Measurements from ENCODE around the gene ARCN1. TPM values are rescaled to one million over a fixed set of nuclear protein-coding genes. Genes with fewer than 3 reads are reported as not detected.

ARCN1 gene
- total RNA-seq, 4 donors from 2014 or later, result 89.7 to 135 (median 117) TPM

DNA sequence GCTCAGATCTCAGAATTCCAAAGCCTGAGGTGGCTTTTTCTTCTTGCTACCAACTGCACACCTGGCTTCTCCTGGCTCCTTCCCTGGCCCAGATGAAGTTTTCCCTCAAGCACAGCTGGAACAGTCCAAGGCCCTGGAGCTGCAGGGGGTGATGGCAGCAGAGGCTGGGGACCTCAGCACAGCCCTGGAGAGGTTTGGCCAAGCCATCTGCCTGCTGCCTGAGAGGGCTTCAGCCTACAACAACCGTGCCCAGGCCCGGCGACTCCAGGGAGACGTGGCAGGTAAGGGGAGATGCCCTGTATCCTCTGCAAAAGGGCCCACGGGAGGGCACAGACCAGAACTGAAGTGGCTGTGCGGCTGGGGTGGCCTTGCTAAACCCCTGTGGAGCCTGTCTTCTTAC is 43.7 kb upstream of the ARCN1 start:
- ATAC-seq (ENCODE audit: low FRiP score), result no peak
- TF ChIP-seq, protein P1, sequence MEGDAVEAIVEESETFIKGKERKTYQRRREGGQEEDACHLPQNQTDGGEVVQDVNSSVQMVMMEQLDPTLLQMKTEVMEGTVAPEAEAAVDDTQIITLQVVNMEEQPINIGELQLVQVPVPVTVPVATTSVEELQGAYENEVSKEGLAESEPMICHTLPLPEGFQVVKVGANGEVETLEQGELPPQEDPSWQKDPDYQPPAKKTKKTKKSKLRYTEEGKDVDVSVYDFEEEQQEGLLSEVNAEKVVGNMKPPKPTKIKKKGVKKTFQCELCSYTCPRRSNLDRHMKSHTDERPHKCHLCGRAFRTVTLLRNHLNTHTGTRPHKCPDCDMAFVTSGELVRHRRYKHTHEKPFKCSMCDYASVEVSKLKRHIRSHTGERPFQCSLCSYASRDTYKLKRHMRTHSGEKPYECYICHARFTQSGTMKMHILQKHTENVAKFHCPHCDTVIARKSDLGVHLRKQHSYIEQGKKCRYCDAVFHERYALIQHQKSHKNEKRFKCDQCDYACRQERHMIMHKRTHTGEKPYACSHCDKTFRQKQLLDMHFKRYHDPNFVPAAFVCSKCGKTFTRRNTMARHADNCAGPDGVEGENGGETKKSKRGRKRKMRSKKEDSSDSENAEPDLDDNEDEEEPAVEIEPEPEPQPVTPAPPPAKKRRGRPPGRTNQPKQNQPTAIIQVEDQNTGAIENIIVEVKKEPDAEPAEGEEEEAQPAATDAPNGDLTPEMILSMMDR (IDR thresholded peaks at IDR 0.05), result no peak

DNA sequence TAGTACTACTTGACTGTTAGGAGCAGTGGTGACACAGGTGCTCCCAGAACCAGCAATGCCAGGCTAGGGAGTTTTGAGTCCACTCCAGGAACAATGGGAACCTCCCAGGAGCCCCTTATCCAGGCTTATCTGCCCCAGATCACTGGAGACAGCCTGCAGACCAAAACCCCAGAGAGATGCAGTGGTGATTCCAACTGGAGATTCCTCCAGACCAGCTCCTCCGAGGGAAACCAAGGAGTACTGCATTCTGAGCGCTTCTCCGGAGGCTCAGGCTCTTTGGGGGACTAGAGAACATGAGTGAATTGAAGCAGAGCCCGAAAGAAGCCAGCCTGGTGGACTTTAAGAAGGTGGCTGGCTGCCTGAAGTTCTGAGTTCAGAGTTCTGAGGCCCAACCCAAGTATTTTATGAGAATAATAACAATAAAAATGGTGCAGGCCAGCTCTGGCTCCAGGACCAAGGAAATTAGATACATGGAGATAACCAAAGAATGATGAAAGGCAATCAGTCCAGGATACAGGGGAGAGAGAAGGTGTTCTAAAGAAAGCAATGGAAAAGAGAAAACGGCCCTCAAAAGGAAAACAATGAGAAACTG is 42.5 kb upstream of the ARCN1 start:
- ATAC-seq (ENCODE audit: low FRiP score) (no peak), DNase-seq (ENCODE audit: low spot score) (no peak)
- TF ChIP-seq, protein P1 (IDR thresholded peaks at IDR 0.05), result no peak

More for the DNA sequence above, 43.7 kb upstream of the ARCN1 start:
- no peak for DNase-seq (ENCODE audit: low spot score)

DNA sequence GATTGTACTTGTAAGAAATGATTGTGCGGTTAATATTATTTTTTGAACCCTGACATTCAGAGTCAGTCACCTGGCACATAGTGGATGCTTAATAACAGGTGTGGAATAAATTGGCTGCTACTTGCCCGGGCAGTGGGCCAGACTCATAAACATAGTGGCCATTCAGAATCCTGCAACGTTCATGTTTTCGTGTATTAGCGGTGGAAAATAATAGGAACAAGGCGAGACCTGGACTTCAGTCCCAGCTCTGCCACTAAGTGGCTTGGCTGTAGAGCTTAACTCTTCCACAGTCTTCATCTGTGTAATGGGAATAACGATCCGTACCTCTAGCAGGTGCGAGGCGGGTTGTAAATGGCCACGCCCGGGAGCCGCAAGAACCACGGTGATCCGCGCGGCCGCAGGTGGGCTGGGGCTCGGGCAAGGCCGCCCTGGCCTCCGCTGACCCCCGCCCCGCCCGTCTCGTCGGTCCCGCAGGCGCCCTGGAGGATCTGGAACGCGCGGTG is 42.0 kb upstream of the ARCN1 start:
- TF ChIP-seq, protein P1 (IDR thresholded peaks at IDR 0.05), result no peak
- ATAC-seq (ENCODE audit: low FRiP score) (no peak), DNase-seq (ENCODE audit: low spot score) (no peak)

DNA sequence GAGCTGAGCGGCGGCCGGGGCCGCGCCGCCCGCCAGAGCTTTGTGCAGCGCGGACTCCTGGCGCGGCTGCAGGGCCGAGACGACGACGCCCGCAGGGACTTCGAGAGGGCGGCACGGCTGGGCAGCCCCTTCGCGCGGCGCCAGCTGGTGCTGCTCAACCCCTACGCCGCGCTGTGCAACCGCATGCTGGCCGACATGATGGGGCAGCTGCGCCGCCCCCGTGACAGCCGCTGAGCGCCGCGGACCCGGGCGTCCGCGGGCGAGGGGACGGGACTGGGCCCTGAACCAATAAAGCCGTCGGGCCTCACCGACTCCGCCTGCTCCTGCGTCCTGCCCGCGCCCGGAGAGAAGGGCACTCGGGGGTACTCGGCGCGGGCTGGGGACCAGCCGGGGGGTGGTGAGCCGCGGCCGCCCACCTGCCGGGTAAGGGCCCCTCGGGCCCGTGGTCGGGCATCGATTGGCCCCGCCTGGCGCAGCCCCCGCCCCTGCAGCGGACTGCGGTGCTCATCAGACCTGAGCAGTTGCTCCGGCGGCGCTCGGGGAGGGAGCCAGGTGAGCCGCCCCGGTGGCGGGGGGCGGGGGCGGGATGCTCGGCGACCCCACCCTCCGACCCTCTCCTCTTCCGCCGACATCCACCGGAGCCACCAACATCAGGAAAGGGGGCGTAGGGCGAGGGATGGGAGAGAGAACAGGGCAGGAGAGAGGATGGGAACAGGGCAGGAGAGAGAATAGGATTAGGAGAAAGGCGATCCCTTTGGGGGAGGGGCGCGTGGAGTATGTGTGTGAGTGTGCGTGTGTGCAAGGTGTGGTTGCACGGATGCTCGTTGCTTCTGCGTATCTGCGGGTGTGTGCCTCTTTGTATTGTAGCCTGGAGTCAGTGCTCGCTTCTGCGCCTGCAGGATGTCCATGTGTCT is 41.3 kb upstream of the ARCN1 start, which contains the start of gene TMEM25:
Gene TMEM25, plus strand, starts transcription at position 510 of the 914 bp plus-strand sequence. CDS start 610 bp downstream, outside the sequence.
- ATAC-seq (ENCODE audit: low FRiP score) (peak; percentile 78), DNase-seq (ENCODE audit: low spot score) (no peak)
- TF ChIP-seq, protein P1 (IDR thresholded peaks at IDR 0.05), result no peak

DNA sequence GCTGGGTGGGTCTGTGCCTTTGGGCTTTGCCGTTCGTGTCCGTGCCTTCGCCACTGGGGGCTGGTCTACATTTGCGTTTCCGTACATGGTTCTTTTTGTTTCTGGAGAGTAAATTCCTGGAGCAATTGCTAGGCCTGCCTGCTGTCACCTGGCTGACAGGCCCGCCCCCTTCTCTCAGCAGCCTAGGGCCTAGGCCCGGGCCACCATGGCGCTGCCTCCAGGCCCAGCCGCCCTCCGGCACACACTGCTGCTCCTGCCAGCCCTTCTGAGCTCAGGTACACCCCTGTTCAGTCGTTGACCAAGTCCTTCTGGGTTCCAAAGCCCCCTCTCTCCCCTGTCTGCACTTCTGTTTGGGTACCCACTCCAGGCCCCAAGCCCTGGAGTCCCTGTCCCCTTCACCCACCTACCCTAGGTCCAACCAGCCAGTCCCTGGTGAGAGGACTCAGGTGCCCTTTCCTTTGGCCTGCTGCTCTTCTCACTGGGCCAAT is 40.6 kb upstream of the ARCN1 start:
- ATAC-seq (ENCODE audit: low FRiP score) (no peak), DNase-seq (ENCODE audit: low spot score) (no peak)
- TF ChIP-seq, protein P1 (IDR thresholded peaks at IDR 0.05), result no peak

DNA sequence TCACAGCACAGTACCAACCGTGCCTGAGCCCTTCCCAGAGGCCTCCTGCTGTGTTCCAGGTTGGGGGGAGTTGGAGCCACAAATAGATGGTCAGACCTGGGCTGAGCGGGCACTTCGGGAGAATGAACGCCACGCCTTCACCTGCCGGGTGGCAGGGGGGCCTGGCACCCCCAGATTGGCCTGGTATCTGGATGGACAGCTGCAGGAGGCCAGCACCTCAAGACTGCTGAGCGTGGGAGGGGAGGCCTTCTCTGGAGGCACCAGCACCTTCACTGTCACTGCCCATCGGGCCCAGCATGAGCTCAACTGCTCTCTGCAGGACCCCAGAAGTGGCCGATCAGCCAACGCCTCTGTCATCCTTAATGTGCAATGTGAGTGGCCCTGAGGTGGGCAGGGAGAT is 40.1 kb upstream of the ARCN1 start:
- TF ChIP-seq, protein P1 (IDR thresholded peaks at IDR 0.05), result no peak
- ATAC-seq (ENCODE audit: low FRiP score) (no peak), DNase-seq (ENCODE audit: low spot score) (no peak)

Data from omental fat pad (tissue), 4 donors.